IPS DF 6.9 (cell line): Measurements from ENCODE around the gene SRP14.

ENCODE experiments used
- DNase-seq: peaks from one replicate; pipeline ENCODE4 v3.0.0-alpha.2; 2013; ENCODE audit warnings: low read depth, low spot score
- H3K27ac ChIP-seq: one replicate; pipeline ENCODE4 v1.5.1; 2013; ENCODE audit warnings: low read length, control low read depth
- H3K27me3 ChIP-seq: 2 replicates; pipeline ENCODE4 v1.6.1; 2013; ENCODE audit warnings: mild to moderate bottlenecking, low read length; ENCODE audit not compliant: control insufficient read depth, insufficient read depth
- H3K36me3 ChIP-seq: 2 replicates; pipeline ENCODE4 v1.6.1; 2013; ENCODE audit warnings: low read length; ENCODE audit not compliant: control insufficient read depth, insufficient read depth
- H3K4me1 ChIP-seq: 2 replicates; pipeline ENCODE4 v1.6.1; 2013; ENCODE audit warnings: low read length; ENCODE audit not compliant: control insufficient read depth, insufficient read depth
- H3K4me3 ChIP-seq: 2 replicates; pipeline ENCODE4 v1.5.1; 2013; ENCODE audit warnings: mild to moderate bottlenecking, low read length
- H3K9me3 ChIP-seq: 2 replicates; pipeline ENCODE4 v1.6.1; 2013; ENCODE audit warnings: low read length, inconsistent platforms; ENCODE audit not compliant: control insufficient read depth, insufficient read depth
- WGBS: extraction: QIAGEN DNeasy Blood & Tissue Kit; methylation state at CpG from one replicate; pipeline ENCODE4 v1.1.7; 2013; ENCODE audit warnings: mixed read lengths, missing lambda C conversion rate; ENCODE audit not compliant: insufficient read length, insufficient coverage; 5-methylcytosine and 5-hydroxymethylcytosine counted together

Gene SRP14

DNA sequence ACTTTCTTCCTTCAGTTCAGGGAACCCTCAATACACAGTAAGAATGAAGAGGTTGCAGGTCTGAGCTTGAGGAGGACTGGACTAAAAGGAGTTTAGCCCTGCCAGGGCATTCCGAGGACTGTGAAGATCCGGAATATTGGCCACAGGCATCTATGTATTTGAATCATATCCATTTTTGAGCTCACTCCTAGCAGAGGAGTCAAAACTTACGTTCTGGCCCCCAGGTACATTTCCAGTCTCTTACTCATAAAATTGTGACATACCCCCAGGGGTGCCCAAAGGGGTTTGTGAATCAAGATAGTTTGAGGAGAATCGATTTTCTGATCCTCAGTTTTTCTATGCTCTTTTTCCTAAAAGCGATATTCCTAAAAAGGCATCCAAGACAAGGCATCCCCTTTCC is 27.6 kb upstream of the SRP14 start:
- no peaks in the 10 kb centered on the region for H3K36me3 ChIP-seq
- no peaks in the 10 kb centered on the region for H3K27me3 ChIP-seq
- H3K4me3 ChIP-seq = no peak overlapping the region
- peaks cover 4% of the 10 kb centered on the region for H3K4me1 ChIP-seq
- no peak overlapping the region for H3K27ac ChIP-seq
- no peaks in the 10 kb centered on the region for H3K9me3 ChIP-seq
- DNase-seq = no peak
- no CpG with 5 or more reads among the region's 5 CpGs for WGBS

DNA sequence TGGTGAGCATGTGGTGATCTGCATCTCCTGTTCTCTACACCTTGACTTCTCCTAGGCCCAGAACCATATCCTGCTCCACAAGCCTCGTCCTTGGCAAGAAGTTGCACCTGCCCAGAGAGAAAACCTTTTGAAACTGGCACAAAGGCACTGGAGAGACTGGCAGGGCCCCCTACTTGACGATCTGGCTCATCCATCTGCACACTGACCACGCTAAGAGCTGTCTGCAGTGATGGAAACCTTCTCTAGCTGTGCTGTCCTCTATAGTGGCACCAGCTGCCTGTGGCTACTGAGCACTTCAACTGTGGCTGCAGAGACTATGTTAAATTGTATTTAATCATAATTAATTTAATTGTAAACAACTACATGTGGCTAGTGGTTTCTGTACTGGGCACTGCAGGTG is 26.2 kb upstream of the SRP14 start:
- DNase-seq = no peak
- Histone ChIP-seq H3K27me3 (no peaks in the 10 kb centered on the region), H3K4me1 (peaks cover 4% of the 10 kb centered on the region), H3K27ac (no peak overlapping the region), H3K36me3 (no peaks in the 10 kb centered on the region), H3K4me3 (no peak overlapping the region), H3K9me3 (no peaks in the 10 kb centered on the region)
- WGBS = no CpG with 5 or more reads among the region's 3 CpGs

DNA sequence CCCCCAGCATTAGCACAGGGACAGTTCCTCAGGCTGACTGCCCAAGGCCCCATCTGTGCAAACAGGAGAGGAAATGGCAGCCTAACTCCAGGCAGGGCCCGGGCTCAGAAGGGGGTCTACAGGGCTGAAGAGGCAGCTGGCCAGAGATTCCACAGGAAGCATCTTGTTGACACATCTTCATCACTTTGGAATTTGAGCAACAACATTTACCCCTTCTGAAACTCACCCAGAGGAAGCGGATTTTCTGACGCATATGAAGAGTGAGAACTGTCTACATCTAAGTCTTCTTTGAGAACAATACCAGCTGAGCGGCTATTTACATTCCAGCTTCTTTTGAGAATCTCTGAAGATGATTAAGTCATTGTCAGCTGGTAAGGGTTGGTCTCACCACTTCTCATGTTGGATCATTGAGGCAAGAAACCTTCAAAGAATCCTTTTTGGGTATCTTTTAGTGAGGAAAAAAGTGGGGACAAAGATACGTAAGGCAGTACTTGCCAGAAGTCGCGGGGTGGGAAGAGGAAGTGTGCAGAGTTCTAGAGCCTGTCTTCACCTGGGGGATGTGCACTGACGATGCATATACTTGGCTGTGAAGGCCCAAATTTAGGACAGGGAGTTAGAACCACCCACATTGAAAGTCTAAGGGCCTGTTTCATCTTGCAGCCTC is 25.4 kb upstream of the SRP14 start:
- H3K4me1 ChIP-seq = peaks cover 3% of the 10 kb centered on the region
- no peaks in the 10 kb centered on the region for H3K27me3 ChIP-seq
- no peaks in the 10 kb centered on the region for H3K36me3 ChIP-seq
- DNase-seq = no peak
- H3K4me3 ChIP-seq = no peak overlapping the region
- H3K27ac ChIP-seq = no peak overlapping the region
- H3K9me3 ChIP-seq = no peaks in the 10 kb centered on the region
- WGBS = no CpG with 5 or more reads among the region's 8 CpGs

GRCh38 chr15:40063563-40064011 is 24.6 kb upstream of the SRP14 start:
- H3K36me3 ChIP-seq = no peaks in the 10 kb centered on the region
- no peak for DNase-seq
- no peak overlapping the region for H3K4me3 ChIP-seq
- no peaks in the 10 kb centered on the region for H3K9me3 ChIP-seq
- H3K27me3 ChIP-seq = no peaks in the 10 kb centered on the region
- H3K27ac ChIP-seq = no peak overlapping the region
- no peaks in the 10 kb centered on the region for H3K4me1 ChIP-seq
- no CpG with 5 or more reads among the region's 2 CpGs for WGBS

- no CpG with 5 or more reads among the region's 10 CpGs for WGBS
- Histone ChIP-seq H3K4me3 (no peak overlapping the region), H3K27me3 (no peaks in the 10 kb centered on the region), H3K4me1 (no peaks in the 10 kb centered on the region), H3K9me3 (no peaks in the 10 kb centered on the region), H3K36me3 (no peaks in the 10 kb centered on the region), H3K27ac (no peak overlapping the region)
- DNase-seq = no peak
Observed at GRCh38 chr15:40062816-40063562, 24.0 kb upstream of the SRP14 start.

- Histone ChIP-seq H3K9me3 (no peaks in the 10 kb centered on the region), H3K4me1 (no peaks in the 10 kb centered on the region), H3K4me3 (no peak overlapping the region), H3K27ac (no peak overlapping the region), H3K27me3 (no peaks in the 10 kb centered on the region), H3K36me3 (no peaks in the 10 kb centered on the region)
- 100% methylated on average over 1 of the region's 15 CpGs for WGBS
- DNase-seq = no peak
Observed at GRCh38 chr15:40061212-40061901, 22.4 kb upstream of the SRP14 start.

DNA sequence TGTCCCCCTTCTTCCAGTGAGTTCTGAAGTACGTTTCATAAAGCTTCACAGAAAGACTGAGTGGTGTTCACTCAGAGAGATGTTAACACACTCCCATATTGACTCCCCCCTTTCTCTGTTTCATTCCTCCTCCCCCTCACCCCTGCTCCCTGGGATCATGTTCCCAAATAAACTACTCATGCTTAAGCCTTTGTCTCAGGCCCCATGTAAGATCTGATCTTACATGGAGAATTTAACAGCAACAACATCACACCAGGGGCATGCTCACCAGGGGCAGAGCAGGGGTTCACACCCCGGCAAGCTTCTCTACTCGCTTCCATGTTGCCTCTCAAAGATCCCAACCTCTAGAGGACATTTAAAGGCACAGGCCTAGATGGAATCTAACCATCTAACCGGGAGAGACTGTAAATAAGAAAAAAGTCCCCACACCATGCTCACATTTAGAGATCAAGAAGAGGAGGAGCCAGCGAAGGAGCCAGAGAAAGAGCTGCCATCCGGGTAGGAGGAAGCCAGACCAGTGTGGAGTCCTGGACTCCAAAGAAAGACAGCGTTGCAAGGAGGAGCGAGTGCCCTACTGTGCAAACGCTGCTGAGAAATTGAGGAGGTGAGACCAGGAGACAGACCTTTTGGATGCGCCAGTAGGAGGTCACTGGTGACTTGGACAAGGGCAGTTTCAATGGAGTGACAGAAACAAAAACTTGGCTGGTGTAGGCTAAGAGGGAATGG is 21.4 kb upstream of the SRP14 start:
- no peaks in the 10 kb centered on the region for H3K9me3 ChIP-seq
- WGBS = no CpG with 5 or more reads among the region's 10 CpGs
- no peak overlapping the region for H3K27ac ChIP-seq
- H3K27me3 ChIP-seq = no peaks in the 10 kb centered on the region
- DNase-seq = no peak
- no peaks in the 10 kb centered on the region for H3K4me1 ChIP-seq
- no peaks in the 10 kb centered on the region for H3K36me3 ChIP-seq
- H3K4me3 ChIP-seq = no peak overlapping the region

DNA sequence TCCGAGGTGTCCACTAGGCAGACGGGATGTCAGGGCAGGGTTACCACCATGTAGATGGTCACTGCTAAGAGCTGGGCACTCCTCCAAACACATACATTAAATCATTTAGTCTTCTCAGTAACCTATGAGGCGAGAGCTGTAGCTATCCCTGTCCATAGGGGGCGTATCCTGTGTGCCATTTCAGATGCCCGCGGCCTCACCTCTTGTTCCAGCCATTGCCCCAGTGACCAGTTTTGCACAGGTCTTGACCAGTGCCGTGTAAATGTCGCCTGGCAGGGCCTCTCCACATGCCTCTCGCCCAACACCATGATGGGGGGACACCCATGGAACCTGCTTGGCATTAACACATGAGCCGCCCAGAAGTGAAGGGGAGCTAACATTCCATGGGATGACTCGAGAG is 20.8 kb upstream of the SRP14 start:
- no CpG with 5 or more reads among the region's 11 CpGs for WGBS
- H3K27me3 ChIP-seq = no peaks in the 10 kb centered on the region
- H3K36me3 ChIP-seq = no peaks in the 10 kb centered on the region
- H3K27ac ChIP-seq = no peak overlapping the region
- H3K4me1 ChIP-seq = no peaks in the 10 kb centered on the region
- no peak for DNase-seq
- H3K4me3 ChIP-seq = no peak overlapping the region
- no peaks in the 10 kb centered on the region for H3K9me3 ChIP-seq

DNA sequence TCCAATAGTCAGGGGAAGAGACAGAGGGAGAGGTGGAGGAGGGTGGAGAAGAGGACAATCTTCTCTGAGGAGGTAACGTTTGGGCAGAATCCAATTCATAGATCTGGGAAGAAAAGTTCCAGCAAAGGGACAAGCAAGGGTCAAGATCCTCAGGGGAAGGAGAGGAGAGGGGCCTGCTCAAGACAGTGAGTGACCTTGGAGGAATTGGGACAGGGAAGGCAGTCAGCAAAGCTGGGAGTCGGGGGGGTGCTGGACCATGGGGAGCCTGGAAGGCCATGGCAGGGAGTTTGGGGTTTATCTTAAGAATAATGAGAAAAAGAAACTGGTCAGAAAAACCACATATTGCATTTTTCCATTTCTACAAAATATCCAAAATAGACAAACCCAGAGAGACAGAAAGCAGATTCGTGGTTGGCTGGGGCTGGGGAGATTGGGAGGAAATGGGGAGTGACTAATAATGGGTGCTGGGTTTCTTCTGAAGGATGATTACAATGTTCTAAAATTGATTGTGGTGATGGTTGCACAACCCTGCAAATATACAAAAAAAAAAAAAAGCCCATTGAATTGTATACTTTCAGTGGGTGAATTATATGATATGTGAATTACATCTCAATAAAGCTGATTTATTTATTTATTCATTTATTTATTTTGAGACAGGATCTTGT is 19.6 kb upstream of the SRP14 start:
- WGBS = no CpG with 5 or more reads among the region's 3 CpGs
- DNase-seq = no peak

More for the DNA sequence above, 19.6 kb upstream of the SRP14 start:
- H3K4me1 ChIP-seq = no peaks in the 10 kb centered on the region
- no peaks in the 10 kb centered on the region for H3K27me3 ChIP-seq
- H3K4me3 ChIP-seq = no peak overlapping the region
- H3K9me3 ChIP-seq = no peaks in the 10 kb centered on the region
- no peaks in the 10 kb centered on the region for H3K36me3 ChIP-seq
- no peak overlapping the region for H3K27ac ChIP-seq
